Heart left ventricle (tissue), 13 donors: Measurements from ENCODE around the gene OXTR.

Experiments
- POLR2A ChIP-seq, 2 donors: fragments of 450-650 bp; IDR thresholded peaks; one replicate each; pipeline ENCODE4 v1.6.1; 2017; ENCODE audit warnings: antibody characterized with exemption in 2 of 2, mild to moderate bottlenecking in 2 of 2, moderate library complexity in 2 of 2
- TF ChIP-seq, protein P1 (sequence below), 12 donors: fragments of 200-600 bp; sonication (generic) in 4 of 12; IDR thresholded peaks; one replicate each; pipeline versions ENCODE4 v1.5.0 to v1.8.0; 2018 to 2022; ENCODE audit warnings: antibody characterized with exemption in 12 of 12, mild to moderate bottlenecking in 5 of 12
- donor health status: ischemic (EF 13 %, LVEDD 7.1; RV severe dilation, severe dysfunction).
- donor health status: DM: no; HTN: yes; CAD: no.
- donor health status: DM: no; HTN: no; CAD: no.
- donor health status: ischemic (EF 25% LVEDD 6.9; RV normal size, moderate dysfunction).
- donor health status: ischemic (EF 25% LVEDD 5.7; RV mildly dilated, moderate dysfunction).
- donor health status: ischemic (EF 35%, LVEDD 5.7; RV mildly dilated, moderate dysfunction).
- donor health status: nonischemic (EF 11% LVEDD 7.7; RV severe dilation, severe dysfunction).
- donor health status: DM: yes; HTN: yes; CAD: no.
- donor health status: PGD.
- donor health status: ischemic (EF 29% LVEDD 5.4; RV normal size, mild dysfunction).
- donor health status: nonischemic (EF 23%, LVEDD 6.1; RV moderate dilation, normal function).

- TF ChIP-seq, protein P1, sequence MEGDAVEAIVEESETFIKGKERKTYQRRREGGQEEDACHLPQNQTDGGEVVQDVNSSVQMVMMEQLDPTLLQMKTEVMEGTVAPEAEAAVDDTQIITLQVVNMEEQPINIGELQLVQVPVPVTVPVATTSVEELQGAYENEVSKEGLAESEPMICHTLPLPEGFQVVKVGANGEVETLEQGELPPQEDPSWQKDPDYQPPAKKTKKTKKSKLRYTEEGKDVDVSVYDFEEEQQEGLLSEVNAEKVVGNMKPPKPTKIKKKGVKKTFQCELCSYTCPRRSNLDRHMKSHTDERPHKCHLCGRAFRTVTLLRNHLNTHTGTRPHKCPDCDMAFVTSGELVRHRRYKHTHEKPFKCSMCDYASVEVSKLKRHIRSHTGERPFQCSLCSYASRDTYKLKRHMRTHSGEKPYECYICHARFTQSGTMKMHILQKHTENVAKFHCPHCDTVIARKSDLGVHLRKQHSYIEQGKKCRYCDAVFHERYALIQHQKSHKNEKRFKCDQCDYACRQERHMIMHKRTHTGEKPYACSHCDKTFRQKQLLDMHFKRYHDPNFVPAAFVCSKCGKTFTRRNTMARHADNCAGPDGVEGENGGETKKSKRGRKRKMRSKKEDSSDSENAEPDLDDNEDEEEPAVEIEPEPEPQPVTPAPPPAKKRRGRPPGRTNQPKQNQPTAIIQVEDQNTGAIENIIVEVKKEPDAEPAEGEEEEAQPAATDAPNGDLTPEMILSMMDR (IDR thresholded peaks at IDR 0.05): no peak
- no peak for TF ChIP-seq POLR2A (IDR thresholded peaks at IDR 0.05)
Observed at GRCh38 chr3:8752832-8753231, 16.6 kb downstream of the OXTR start.
